ENCODE measurements around the gene F10.

DNA sequence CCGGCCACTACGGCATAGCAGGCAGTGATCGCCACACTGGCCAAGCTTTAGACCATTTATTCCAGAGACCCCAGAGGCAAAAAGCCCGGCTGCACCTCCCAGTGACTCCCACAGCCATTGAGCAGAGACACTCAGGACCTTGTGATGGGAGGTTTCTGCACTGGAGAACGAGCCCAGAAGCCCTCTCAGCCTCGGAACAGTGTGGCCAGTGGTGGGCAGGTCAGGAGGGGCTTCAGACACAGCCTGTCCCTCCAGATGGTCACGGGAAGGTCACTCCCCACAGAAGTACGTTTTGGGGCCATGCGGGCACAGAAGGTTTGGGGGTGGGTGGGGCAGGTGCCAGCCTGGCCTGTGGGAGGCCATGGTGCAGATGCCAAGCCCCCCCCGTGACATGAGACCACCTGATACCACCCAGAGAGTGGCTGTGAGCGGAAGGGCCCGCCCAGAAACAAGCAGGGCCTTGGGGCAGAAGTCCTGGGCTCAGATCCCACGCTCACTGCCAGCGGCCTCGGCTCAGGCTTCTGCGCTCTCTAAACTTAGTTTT, 599 bp upstream of the F10 start:
- TF ChIP-seq POLR2A (IDR thresholded peaks at IDR 0.05), result no peak
- TF ChIP-seq, protein P1, sequence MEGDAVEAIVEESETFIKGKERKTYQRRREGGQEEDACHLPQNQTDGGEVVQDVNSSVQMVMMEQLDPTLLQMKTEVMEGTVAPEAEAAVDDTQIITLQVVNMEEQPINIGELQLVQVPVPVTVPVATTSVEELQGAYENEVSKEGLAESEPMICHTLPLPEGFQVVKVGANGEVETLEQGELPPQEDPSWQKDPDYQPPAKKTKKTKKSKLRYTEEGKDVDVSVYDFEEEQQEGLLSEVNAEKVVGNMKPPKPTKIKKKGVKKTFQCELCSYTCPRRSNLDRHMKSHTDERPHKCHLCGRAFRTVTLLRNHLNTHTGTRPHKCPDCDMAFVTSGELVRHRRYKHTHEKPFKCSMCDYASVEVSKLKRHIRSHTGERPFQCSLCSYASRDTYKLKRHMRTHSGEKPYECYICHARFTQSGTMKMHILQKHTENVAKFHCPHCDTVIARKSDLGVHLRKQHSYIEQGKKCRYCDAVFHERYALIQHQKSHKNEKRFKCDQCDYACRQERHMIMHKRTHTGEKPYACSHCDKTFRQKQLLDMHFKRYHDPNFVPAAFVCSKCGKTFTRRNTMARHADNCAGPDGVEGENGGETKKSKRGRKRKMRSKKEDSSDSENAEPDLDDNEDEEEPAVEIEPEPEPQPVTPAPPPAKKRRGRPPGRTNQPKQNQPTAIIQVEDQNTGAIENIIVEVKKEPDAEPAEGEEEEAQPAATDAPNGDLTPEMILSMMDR (IDR thresholded peaks at IDR 0.05), result no peak
